Testis (tissue), 2 donors: ENCODE results near the gene IL22RA1.

ENCODE experiments used
- CTCF ChIP-seq, 3 experiments: fragments of 450-650 bp in 2 of 3; fragments of 200-600 bp in 1 of 3; sonication (generic) in 1 of 3; IDR thresholded peaks; one replicate each; pipeline ENCODE4 v1.5.1; 2016 to 2019; ENCODE audit warnings: antibody characterized with exemption in 3 of 3, mild to moderate bottlenecking in 2 of 3, moderate library complexity in 1 of 3
- POLR2A ChIP-seq: fragments of 450-650 bp; IDR thresholded peaks from one replicate; pipeline ENCODE4 v1.6.1; 2017; ENCODE audit warnings: antibody characterized with exemption, mild to moderate bottlenecking, moderate library complexity

DNA sequence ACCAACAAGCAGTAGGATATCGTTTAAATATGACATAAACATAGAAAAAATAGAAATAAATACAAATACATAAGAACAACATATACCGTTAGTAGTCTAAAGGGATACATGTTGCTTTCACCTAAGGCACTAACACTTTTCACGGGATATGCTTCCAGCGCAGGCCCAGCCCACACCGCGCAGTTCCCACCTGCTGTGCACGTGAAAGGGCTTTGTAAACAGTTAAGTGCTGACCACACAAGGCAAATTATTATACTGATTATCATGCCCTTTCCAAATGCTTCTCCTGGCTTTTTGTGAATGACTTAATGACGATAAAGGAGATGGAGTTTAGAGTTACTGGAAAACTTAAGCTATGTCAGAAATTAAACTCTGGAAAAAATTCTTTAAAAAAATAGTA is 11.3 kb upstream of the IL22RA1 start:
- TF ChIP-seq CTCF (IDR thresholded peaks at IDR 0.05) (no peak), POLR2A (no peak)
